ENCODE results near the gene PTPRD.

GRCh38 chr9:8388132-8388531 is 2224.7 kb downstream of the PTPRD start:
- TF ChIP-seq, protein P1, sequence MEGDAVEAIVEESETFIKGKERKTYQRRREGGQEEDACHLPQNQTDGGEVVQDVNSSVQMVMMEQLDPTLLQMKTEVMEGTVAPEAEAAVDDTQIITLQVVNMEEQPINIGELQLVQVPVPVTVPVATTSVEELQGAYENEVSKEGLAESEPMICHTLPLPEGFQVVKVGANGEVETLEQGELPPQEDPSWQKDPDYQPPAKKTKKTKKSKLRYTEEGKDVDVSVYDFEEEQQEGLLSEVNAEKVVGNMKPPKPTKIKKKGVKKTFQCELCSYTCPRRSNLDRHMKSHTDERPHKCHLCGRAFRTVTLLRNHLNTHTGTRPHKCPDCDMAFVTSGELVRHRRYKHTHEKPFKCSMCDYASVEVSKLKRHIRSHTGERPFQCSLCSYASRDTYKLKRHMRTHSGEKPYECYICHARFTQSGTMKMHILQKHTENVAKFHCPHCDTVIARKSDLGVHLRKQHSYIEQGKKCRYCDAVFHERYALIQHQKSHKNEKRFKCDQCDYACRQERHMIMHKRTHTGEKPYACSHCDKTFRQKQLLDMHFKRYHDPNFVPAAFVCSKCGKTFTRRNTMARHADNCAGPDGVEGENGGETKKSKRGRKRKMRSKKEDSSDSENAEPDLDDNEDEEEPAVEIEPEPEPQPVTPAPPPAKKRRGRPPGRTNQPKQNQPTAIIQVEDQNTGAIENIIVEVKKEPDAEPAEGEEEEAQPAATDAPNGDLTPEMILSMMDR (conservative IDR thresholded peaks at IDR 0.05; ENCODE audit: low read depth, low read length), result no peak
- TF ChIP-seq EZH2 (IDR thresholded peaks at IDR 0.05; ENCODE audit: borderline replicate concordance, low read depth, low read length, poor library complexity, severe bottlenecking), result no peak
